ENCODE measurements around the gene PTPN7.

Gene PTPN7

GRCh38 chr1:202165942-202166843 is 5.8 kb upstream of the PTPN7 start:
- Histone ChIP-seq H3K4me3 (no peak overlapping the region), H3K4me1 (no peaks in the 10 kb centered on the region), H3K36me3 (replicated peaks) (no peaks in the 10 kb centered on the region), H3K9me3 (no peaks in the 10 kb centered on the region), H3K27me3 (ENCODE audit: low read depth) (no peaks in the 10 kb centered on the region)
- DNase-seq (ENCODE audit: low spot score in 2 of 2), result no peak
- in situ Hi-C loops (cut with MboI; ENCODE audit: low sequenced_read_pairs), result no loop called here

- Histone ChIP-seq H3K9me3 (no peaks in the 10 kb centered on the region), H3K4me3 (no peak overlapping the region), H3K27me3 (ENCODE audit: low read depth) (no peaks in the 10 kb centered on the region), H3K4me1 (no peaks in the 10 kb centered on the region), H3K36me3 (replicated peaks) (no peaks in the 10 kb centered on the region)
- in situ Hi-C loops (cut with MboI; ENCODE audit: low sequenced_read_pairs), result no loop called here
- DNase-seq (ENCODE audit: low spot score in 2 of 2), result no peak
These were observed 5.0 kb upstream of the PTPN7 start for GRCh38 chr1:202165267-202165941.

- DNase-seq (ENCODE audit: low spot score in 2 of 2), result no peak
- H3K27me3 ChIP-seq (ENCODE audit: low read depth), result no peaks in the 10 kb centered on the region
- no peaks in the 10 kb centered on the region for H3K4me1 ChIP-seq
- no peaks in the 10 kb centered on the region for H3K9me3 ChIP-seq
- in situ Hi-C loops (cut with MboI; ENCODE audit: low sequenced_read_pairs), result no loop called here
- no peak overlapping the region for H3K4me3 ChIP-seq
- H3K36me3 ChIP-seq (replicated peaks), result no peaks in the 10 kb centered on the region
These were observed 4.1 kb upstream of the PTPN7 start for GRCh38 chr1:202164271-202165037.

GRCh38 chr1:202163281-202164270 is 3.2 kb upstream of the PTPN7 start:
- Histone ChIP-seq H3K4me3 (no peak overlapping the region), H3K27me3 (ENCODE audit: low read depth) (no peaks in the 10 kb centered on the region), H3K36me3 (replicated peaks) (no peaks in the 10 kb centered on the region), H3K9me3 (no peaks in the 10 kb centered on the region), H3K4me1 (no peaks in the 10 kb centered on the region)
- no peak for DNase-seq (ENCODE audit: low spot score in 2 of 2)
- in situ Hi-C loops (cut with MboI; ENCODE audit: low sequenced_read_pairs), result no loop called here

- Histone ChIP-seq H3K27me3 (ENCODE audit: low read depth) (no peaks in the 10 kb centered on the region), H3K4me3 (no peak overlapping the region), H3K4me1 (no peaks in the 10 kb centered on the region), H3K9me3 (no peaks in the 10 kb centered on the region), H3K36me3 (replicated peaks) (no peaks in the 10 kb centered on the region)
- DNase-seq (ENCODE audit: low spot score in 2 of 2), result no peak
- in situ Hi-C loops (cut with MboI; ENCODE audit: low sequenced_read_pairs), result no loop called here
These were observed 2.2 kb upstream of the PTPN7 start for GRCh38 chr1:202162418-202163280.

GRCh38 chr1:202162047-202162417 is 1.6 kb upstream of the PTPN7 start:
- no peak for DNase-seq (ENCODE audit: low spot score in 2 of 2)
- Histone ChIP-seq H3K4me1 (no peaks in the 10 kb centered on the region), H3K36me3 (replicated peaks) (no peaks in the 10 kb centered on the region), H3K9me3 (no peaks in the 10 kb centered on the region), H3K4me3 (no peak overlapping the region), H3K27me3 (ENCODE audit: low read depth) (no peaks in the 10 kb centered on the region)
- in situ Hi-C loops (cut with MboI; ENCODE audit: low sequenced_read_pairs), result no loop called here

GRCh38 chr1:202161151-202162046 is 997 bp upstream of the PTPN7 start:
- no peak overlapping the region for H3K4me3 ChIP-seq
- in situ Hi-C loops (cut with MboI; ENCODE audit: low sequenced_read_pairs), result no loop called here
- no peaks in the 10 kb centered on the region for H3K4me1 ChIP-seq
- no peaks in the 10 kb centered on the region for H3K36me3 ChIP-seq (replicated peaks)
- no peaks in the 10 kb centered on the region for H3K27me3 ChIP-seq (ENCODE audit: low read depth)
- H3K9me3 ChIP-seq, result no peaks in the 10 kb centered on the region
- DNase-seq (ENCODE audit: low spot score in 2 of 2), result no peak

GRCh38 chr1:202159534-202160371 is 649 bp downstream of the PTPN7 start:
- no peak overlapping the region for H3K4me3 ChIP-seq
- in situ Hi-C loops (cut with MboI; ENCODE audit: low sequenced_read_pairs), result no loop called here
- DNase-seq (ENCODE audit: low spot score in 2 of 2), result no peak
- H3K27me3 ChIP-seq (ENCODE audit: low read depth), result no peaks in the 10 kb centered on the region
- H3K36me3 ChIP-seq (replicated peaks), result no peaks in the 10 kb centered on the region
- no peaks in the 10 kb centered on the region for H3K9me3 ChIP-seq
- no peaks in the 10 kb centered on the region for H3K4me1 ChIP-seq

- no peaks in the 10 kb centered on the region; the same call in 1 of the 2 replicates for H3K4me1 ChIP-seq
- no peaks in the 10 kb centered on the region for H3K36me3 ChIP-seq (replicated peaks)
- H3K4me3 ChIP-seq, result no peak overlapping the region
- DNase-seq (ENCODE audit: low spot score in 2 of 2), result no peak
- in situ Hi-C loops (cut with MboI; ENCODE audit: low sequenced_read_pairs), result no loop called here
- no peaks in the 10 kb centered on the region for H3K27me3 ChIP-seq (ENCODE audit: low read depth)
- no peaks in the 10 kb centered on the region for H3K9me3 ChIP-seq
These were observed 1.4 kb downstream of the PTPN7 start for GRCh38 chr1:202158810-202159533.

GRCh38 chr1:202157945-202158344 is 2.5 kb downstream of the PTPN7 start:
- Histone ChIP-seq H3K9me3 (no peaks in the 10 kb centered on the region), H3K4me3 (no peak overlapping the region), H3K36me3 (replicated peaks) (no peaks in the 10 kb centered on the region), H3K27me3 (ENCODE audit: low read depth) (no peaks in the 10 kb centered on the region), H3K4me1 (no peaks in the 10 kb centered on the region; the same call in 1 of the 2 replicates)
- in situ Hi-C loops (cut with MboI; ENCODE audit: low sequenced_read_pairs), result no loop called here
- DNase-seq (ENCODE audit: low spot score in 2 of 2), result no peak
